Cardiac septum (tissue), 1 donor: ENCODE data around the gene DDX39A. TPM values are rescaled to one million over a fixed set of nuclear protein-coding genes. Genes with fewer than 3 reads are reported as not detected.
A peak's percentile ranks its signal among the peaks of the same experiment; 100 is the strongest.
"Not testable (repeated sequence)": the region's sequence is repeated elsewhere in the genome, so short reads cannot be mapped to it uniquely, and the experiment has no call there.

ENCODE experiments used
- DNase-seq: peaks from one replicate; pipeline ENCODE4 v3.0.0-alpha.2; 2020; ENCODE audit warnings: low spot score
- intact Hi-C: fragments of 100-400 bp; cut with DNase I; formaldehyde crosslinking; loops from one replicate; pipeline ENCODE4 v1.14.0; 2022
- total RNA-seq: library from RNA; stranded (reverse); fragmentation: NEBNext Ultra II Directional; extraction: Animal tissue kit (Norgen Biotek cat#: 25700); gene quantifications from one replicate; pipeline ENCODE4 v1.2.1, GENCODE V29; 2021
- donor health status: DM: no; HTN: no; CAD: no.

The DDX39A gene
- total RNA-seq, 1 donor from 2014 or later, result 26.7 TPM

GRCh38 chr19:14395710-14396336 lies 23.3 kb downstream of the DDX39A start:
- intact Hi-C loops, result no loop called here

DNA sequence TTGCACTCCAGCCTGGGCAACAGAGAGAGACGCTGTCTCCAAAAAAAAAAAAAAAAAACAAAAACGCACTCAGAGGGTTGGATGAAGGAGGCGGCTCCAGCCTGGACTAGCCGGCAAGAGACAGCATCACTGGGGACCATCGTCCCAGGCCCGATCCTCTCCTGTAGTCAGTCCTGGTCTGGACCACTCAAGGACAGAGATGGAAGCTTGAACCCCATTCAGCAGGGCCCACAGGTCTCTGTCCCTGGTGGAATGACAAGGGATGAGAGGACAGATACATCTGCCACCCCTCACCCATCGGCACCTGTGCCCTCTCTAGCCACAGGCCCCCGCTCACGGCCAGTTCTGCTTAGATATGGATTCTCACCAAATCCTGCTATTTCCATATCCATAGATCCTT lies 23.9 kb downstream of the DDX39A start:
- DNase-seq, result no peak
- intact Hi-C loops, result no loop called here

More at GRCh38 chr19:14395710-14396336, 23.3 kb downstream of the DDX39A start:
- no peak for DNase-seq

- no peak for DNase-seq
- intact Hi-C loops, result no loop called here
Measured at GRCh38 chr19:14394167-14394566, 25.0 kb downstream of the DDX39A start.

- no peak for DNase-seq
- intact Hi-C loops, result no loop called here
Measured at GRCh38 chr19:14393329-14393728, 25.8 kb downstream of the DDX39A start.

DNA sequence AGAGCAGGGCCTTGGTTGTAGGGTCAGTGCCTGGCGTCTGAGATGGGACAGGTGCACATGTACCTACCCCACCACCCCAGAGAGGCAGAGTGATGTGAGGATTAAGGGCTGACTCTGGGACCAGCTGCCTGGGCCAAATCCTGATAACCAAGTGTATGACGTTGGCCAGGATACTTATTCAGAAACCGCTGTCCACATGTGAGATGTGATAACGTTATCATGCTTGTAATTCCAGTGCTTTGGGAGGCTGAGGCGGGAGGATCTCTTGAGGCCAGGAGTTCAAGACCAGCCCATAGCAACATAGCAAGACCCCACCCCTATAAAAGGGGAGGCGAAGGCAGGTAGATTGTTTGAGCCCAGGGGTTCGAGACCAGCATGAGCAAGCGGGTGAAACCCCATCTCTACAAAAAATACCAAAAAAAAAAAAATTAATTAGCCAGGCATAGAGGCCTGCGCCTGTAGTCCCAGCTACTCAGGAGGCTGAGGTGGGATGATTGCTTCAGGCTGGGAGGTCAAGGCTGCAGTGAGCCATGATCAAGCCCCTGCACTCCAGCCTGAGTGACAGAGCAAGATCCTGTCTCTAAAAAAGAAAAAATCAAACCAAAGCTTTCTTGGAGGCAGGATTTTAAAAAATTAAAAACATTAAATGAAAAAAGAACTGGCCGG lies 27.9 kb downstream of the DDX39A start:
- no peak for DNase-seq
- intact Hi-C loops, result no loop called here

GRCh38 chr19:14390548-14390947 lies 28.6 kb downstream of the DDX39A start:
- no peak for DNase-seq
- intact Hi-C loops, result no loop called here

- DNase-seq, result no peak
- intact Hi-C loops, result no loop called here
Measured at GRCh38 chr19:14385492-14385891, 33.6 kb downstream of the DDX39A start.

DNA sequence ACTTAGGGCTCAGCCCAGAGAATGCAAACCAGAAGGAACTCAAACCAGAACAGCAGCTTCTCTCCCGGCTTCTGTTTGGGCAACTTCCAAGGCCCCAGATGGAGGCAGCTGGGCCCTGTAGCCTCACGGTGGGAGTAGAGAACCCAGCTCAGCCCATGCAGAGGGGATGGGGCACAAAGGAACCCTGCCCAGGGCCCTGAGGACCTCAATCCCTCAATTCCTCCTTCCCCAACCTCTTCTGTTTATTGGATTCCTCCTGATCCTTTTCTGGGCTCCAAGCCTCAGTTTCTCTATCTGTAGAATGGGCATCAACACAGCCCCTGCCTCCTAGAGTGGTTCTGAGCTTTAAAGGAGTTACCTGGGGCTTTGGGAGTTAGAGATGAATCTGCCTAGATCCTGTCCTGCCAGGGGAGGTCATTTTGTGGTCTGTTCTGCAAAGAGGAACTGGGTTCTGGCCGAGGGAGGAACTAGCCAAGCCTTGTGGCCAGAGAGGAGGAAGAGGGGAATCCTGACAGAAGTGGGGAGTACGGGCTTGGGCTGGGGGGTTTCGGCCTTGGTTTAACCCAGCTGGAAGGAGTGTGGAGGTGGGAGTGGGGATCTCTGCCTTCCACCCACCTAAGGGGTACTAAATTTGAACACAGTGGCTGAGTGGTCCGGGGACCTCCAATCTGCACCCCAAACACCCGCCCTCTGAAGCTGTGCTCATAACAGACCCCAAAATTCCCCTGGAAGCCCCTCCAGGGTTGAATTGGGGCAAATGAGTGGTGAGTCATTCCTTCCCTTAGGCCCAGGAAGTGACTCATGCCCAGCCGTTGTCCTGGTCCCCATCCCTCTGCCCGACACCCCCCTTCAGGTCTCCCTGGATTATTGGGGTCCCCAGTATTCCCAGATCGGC lies 35.2 kb downstream of the DDX39A start:
- peak; percentile 85 for DNase-seq
- intact Hi-C loops, result no loop called here

DNA sequence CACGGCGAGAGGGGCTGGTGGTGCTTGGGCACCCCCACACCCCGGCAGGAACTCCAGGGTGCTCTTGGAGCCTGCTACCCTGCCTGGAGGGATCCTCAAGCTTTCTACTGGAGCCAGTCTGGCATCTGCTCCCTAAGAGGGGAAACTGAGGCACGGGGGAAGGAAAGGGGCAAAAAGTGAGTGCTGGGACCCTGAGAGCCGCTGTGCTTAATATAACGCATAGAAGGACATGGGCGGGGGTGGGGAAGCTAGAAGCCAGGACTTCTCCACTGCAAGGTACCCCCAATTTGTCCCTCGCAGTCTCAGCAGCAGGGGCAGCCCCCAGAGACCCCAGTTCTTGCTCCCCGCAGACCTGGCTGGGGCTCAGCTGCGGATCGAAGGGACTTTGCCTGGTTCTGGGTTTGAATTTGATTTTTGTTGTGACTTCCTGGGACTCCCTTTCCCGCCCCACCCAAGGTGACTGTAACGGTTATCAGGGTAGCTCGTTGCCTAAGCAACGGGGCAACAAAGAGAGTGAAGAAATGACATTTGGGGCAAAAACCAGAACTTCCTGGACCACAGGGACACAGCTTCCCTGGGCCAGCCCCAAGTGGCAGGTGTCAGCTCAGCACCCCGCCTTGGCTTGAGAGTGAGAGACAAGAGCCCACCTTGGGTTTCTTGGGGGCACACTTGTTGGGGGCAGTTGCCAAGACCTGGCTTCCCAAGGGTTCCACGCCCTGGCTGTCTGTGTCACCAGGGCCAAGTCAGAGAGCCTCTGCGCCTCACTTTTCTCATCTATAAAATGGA lies 37.3 kb downstream of the DDX39A start:
- DNase-seq, result peak; percentile 88
- intact Hi-C loops, result no loop called here

GRCh38 chr19:14379294-14380065 lies 39.7 kb downstream of the DDX39A start:
- intact Hi-C loops, result no loop called here

GRCh38 chr19:14378890-14379289 lies 40.3 kb downstream of the DDX39A start:
- intact Hi-C loops, result no loop called here
- no peak for DNase-seq

More at GRCh38 chr19:14379294-14380065, 39.7 kb downstream of the DDX39A start:
- no peak for DNase-seq

- DNase-seq, result no peak
- intact Hi-C loops, result no loop called here
Measured at GRCh38 chr19:14377883-14378328, 41.2 kb downstream of the DDX39A start.

DNA sequence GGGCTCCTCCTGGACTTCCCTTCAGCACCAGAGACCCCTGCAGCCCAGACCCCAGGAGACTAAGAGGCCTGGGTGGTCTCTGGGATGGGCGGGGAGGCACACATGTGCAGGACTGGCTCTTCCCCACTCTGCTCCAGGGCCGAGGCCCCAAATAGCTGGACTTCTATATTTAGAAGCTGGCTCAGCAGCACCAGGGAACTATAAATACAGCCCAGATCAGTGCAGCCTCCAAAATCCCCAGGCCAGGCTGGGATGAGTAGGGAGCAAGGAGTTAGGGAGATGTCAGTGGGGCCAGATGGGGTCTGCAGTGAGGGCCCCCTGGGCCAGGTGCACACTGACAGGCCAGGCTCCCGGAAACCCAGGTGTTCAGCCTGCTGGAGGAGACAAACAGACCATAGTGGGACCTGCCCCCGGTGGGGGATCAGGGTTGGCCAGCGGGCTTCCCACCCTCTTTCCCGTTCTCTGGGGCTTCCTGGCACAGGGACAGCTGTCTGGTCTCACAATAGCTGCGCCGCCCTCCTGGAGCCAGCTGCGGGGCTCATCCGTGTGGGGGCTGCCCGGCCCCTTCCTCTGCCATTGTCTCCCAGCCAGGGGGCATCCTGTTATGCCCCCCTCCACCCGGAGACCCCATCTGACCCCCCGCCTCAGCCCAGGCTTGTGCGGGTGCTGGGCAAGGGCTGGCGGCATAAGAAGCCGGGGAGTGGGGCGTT lies 43.4 kb downstream of the DDX39A start:
- DNase-seq, result peak; percentile 82
- intact Hi-C loops, result no loop called here

DNA sequence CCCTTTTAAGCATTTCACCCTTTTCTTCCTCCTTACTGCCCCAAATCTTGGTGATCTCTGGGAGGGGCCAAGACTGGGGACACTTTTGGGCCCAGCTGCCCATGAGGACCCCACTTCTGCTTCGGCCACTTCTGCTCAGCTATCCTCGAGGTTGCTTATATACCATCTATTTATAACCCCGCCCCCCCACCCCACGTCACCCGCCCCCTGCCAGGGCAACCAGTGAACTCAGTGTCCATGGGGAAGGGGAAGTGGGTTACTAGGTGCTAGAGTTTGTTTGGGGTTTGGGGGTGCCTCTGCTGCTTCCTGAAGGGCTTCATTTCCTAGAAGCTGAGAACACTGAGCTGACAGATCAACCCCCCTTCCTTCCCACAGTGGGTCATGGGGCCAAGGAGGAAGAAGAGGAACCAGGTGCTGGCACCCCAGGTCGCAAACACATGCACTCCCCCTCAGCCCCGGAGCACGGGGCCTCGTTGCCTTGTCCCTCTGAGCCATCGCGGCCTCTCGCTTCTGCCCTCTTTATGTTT lies 44.0 kb downstream of the DDX39A start:
- intact Hi-C loops, result no loop called here
- peak; percentile 89 for DNase-seq

DNA sequence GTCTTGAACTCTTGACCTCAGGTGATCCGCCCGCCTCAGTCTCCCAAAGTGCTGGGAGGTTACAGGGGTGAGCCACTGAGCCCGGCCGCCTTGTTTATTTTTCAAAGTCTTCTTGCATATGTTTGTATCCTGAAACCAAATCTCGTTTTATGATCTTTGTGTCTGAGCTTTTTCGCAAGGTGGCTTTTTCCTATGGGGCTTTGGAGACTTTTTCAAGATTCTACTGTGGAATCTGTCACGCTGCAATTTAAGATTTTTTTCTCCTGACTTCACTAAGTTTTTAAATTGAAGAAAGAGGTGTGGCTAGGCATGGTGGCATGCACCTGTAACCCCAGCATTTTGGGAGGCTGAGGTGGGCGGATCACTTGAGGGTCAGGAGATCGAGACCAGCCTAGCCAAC lies 44.8 kb downstream of the DDX39A start:
- intact Hi-C loops, result not testable (repeated sequence)

GRCh38 chr19:14372384-14373077 lies 46.6 kb downstream of the DDX39A start:
- DNase-seq, intact Hi-C loops: not testable (repeated sequence)

More for the DNA sequence above, 44.8 kb downstream of the DDX39A start:
- not testable (repeated sequence) for DNase-seq

DNA sequence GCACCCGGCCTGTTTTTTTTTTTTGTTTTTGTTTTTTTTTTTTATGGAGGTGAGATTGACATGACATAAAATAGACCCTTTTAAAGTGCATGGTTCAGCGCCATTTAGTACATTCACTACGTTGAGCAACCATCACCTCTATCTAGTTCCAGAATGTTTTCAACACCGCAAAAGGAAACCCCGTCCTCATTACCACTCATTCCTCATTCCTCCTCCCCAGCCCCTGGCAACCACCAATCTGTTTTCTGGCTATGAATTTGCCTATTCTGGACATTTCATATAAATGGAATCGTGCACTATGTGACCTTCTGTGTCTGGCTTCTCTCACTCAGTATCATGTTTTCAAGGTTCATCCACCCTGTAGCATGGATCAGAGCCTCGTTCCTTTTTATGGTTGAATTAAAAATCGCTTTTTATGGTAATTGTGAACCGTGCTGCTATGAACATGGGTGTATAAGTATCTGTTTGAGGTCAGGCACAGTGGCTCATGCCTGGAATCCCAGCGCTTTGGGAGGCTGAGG lies 47.8 kb downstream of the DDX39A start:
- no peak for DNase-seq
- intact Hi-C loops, result no loop called here
